HepG2 (cell line): ENCODE data around the gene RRP8. TPM values are rescaled to one million over a fixed set of nuclear protein-coding genes. Genes with fewer than 3 reads are reported as not detected.

ENCODE experiments used
- AKAP8 ChIP-seq: sonication (generic); formaldehyde crosslinking; IDR thresholded peaks from 2 replicates; pipeline ENCODE4 v1.5.1; 2020; ENCODE audit warnings: mild to moderate bottlenecking, missing genetic modification reagents
- ETV6 ChIP-seq: sonication (generic); formaldehyde crosslinking; conservative IDR thresholded peaks from 2 replicates; pipeline ENCODE4 v1.4.0; 2020; ENCODE audit warnings: missing genetic modification reagents
- KDM1A ChIP-seq: IDR thresholded peaks from 2 replicates; pipeline ENCODE4 v1.6.1; 2016; ENCODE audit warnings: missing compliant biosample characterization
- MIER2 ChIP-seq: IDR thresholded peaks from 2 replicates; pipeline ENCODE4 v1.6.1; 2016; ENCODE audit warnings: missing biosample characterization, missing genetic modification reagents
- MYPOP ChIP-seq: sonication (generic); formaldehyde crosslinking; IDR thresholded peaks from 2 replicates; pipeline ENCODE4 v1.8.1; 2023; ENCODE audit warnings: mild to moderate bottlenecking, moderate library complexity, missing genetic modification reagents
- NCOR1 ChIP-seq: fragments of 200-600 bp; sonication (generic); IDR thresholded peaks from 2 replicates; pipeline ENCODE4 v1.7.0; 2017; ENCODE audit warnings: antibody characterized with exemption, low read length, borderline replicate concordance
- PRDM10 ChIP-seq: sonication (generic); formaldehyde crosslinking; IDR thresholded peaks from 2 replicates; pipeline ENCODE4 v1.4.0; 2020; ENCODE audit warnings: low read depth, missing genetic modification reagents
- RXRA ChIP-seq: sonication (generic); formaldehyde crosslinking; IDR thresholded peaks from 2 replicates; pipeline ENCODE4 v1.5.1; 2020; ENCODE audit warnings: missing genetic modification reagents
- SIX1 ChIP-seq: sonication (generic); formaldehyde crosslinking; IDR thresholded peaks from 2 replicates; pipeline ENCODE4 v1.4.0; 2020; ENCODE audit warnings: missing genetic modification reagents, borderline replicate concordance
- ZKSCAN1 ChIP-seq: fragments of 150-350 bp; IDR thresholded peaks from 2 replicates; pipeline ENCODE4 v1.6.1; 2014; ENCODE audit warnings: low read length
- ZNF501 ChIP-seq: sonication (generic); formaldehyde crosslinking; IDR thresholded peaks from 2 replicates; pipeline ENCODE4 v1.5.1; 2020; ENCODE audit warnings: mild to moderate bottlenecking, moderate library complexity, missing genetic modification reagents
- ZNF678 ChIP-seq: sonication (generic); formaldehyde crosslinking; IDR thresholded peaks from 2 replicates; pipeline ENCODE4 v1.4.0; 2020; ENCODE audit warnings: mild to moderate bottlenecking, missing genetic modification reagents
- ZNF761 ChIP-seq: sonication (generic); formaldehyde crosslinking; conservative IDR thresholded peaks from 2 replicates; pipeline ENCODE4 v1.4.0; 2020; ENCODE audit warnings: mild to moderate bottlenecking, missing genetic modification reagents
- polyA plus RNA-seq, 8 experiments: library from polyadenylated mRNA; depleted of rRNA in 3 of 8; stranded (reverse) in 7 of 8; unstranded in 1 of 8; fragments of >200 nt; fragmentation: Illumina TruSeq in 4 of 8; extraction: Trizol in 4 of 8; gene quantifications; 2 replicates each; pipeline versions ENCODE4 v1.2.1 to v1.2.3, GENCODE V29; 2011 to 2016; ENCODE audit warnings: low read depth in 4 of 8, missing spikeins in 1 of 8, mixed read lengths in 1 of 8; ENCODE audit not compliant: insufficient read depth in 1 of 8
- total RNA-seq, 5 experiments: library from RNA; depleted of rRNA; stranded (reverse); fragments of >200 nt; fragmentation: Illumina TruSeq; extraction: Trizol; gene quantifications; 2 replicates each; pipeline ENCODE4 v1.2.3, GENCODE V29; 2016; ENCODE audit warnings: low read depth in 1 of 5

RRP8 gene
- total and polyA plus RNA-seq, 2 of the 13 experiments (the other 11 are each of a cell fraction or from before 2014, with no cell fraction given): 7.2 to 21.6 TPM

- peak; percentile 75 for TF ChIP-seq PRDM10 (CRISPR knock-in tag)
- TF ChIP-seq ZNF501: 0 out of 2 replicates have a peak, but pooled peaks have one; percentile 39
- TF ChIP-seq ZNF761: no peak
- 0 out of 2 replicates have a peak, but pooled peaks have one; percentile 46 for TF ChIP-seq AKAP8 (CRISPR knock-in tag)
- no peak for TF ChIP-seq NCOR1
- no peak for TF ChIP-seq ZNF678 (CRISPR knock-in tag)
- TF ChIP-seq KDM1A (CRISPR knock-in tag): no peak
- TF ChIP-seq MIER2 (CRISPR knock-in tag): no peak
- TF ChIP-seq ZKSCAN1: no peak
- TF ChIP-seq ETV6 (CRISPR knock-in tag): no peak
- TF ChIP-seq MYPOP: no peak
- TF ChIP-seq SIX1 (CRISPR knock-in tag): no peak
- TF ChIP-seq RXRA (CRISPR knock-in tag): peak; percentile 25; the same call in 1 of the 2 replicates
Observed at GRCh38 chr11:6606471-6607189, 3.2 kb upstream of the RRP8 start (continued).
